Thoracic aorta (tissue), 2 donors: ENCODE measurements around the gene LMBR1L. TPM values are rescaled to one million over a fixed set of nuclear protein-coding genes. Genes with fewer than 3 reads are reported as not detected.
"Not testable (repeated sequence)": the region's sequence is repeated elsewhere in the genome, so short reads cannot be mapped to it uniquely, and the experiment has no call there.

Experiments
- ATAC-seq: fragments of 150-250 bp; one replicate; pipeline ENCODE4 v1.8.0; 2017; ENCODE audit warnings: low read depth; ENCODE audit not compliant: insufficient number of reproducible peaks, low FRiP score
- DNase-seq: peaks from one replicate; pipeline ENCODE4 v3.0.0-alpha.2; 2020; ENCODE audit warnings: low spot score
- H3K27ac ChIP-seq, 2 donors: fragments of 200-600 bp; sonication (generic); 1 replicate in 1 of 2; 2 replicates in 1 of 2; pipeline ENCODE4 v1.5.1; 2016; ENCODE audit warnings: mild to moderate bottlenecking in 2 of 2, moderate library complexity in 2 of 2
- H3K27me3 ChIP-seq: fragments of 200-600 bp; sonication (generic); replicated peaks from 2 replicates; pipeline ENCODE4 v1.6.0; 2016; ENCODE audit warnings: mild to moderate bottlenecking; ENCODE audit not compliant: insufficient read depth
- H3K36me3 ChIP-seq: fragments of 200-600 bp; sonication (generic); one replicate; pipeline ENCODE4 v1.5.1; 2016
- H3K4me1 ChIP-seq, 2 donors: fragments of 200-600 bp; sonication (generic); 1 replicate in 1 of 2; 2 replicates in 1 of 2; pipeline versions ENCODE4 v1.5.1 to v1.6.0; 2016; ENCODE audit warnings: low read depth in 2 of 2, mild to moderate bottlenecking in 1 of 2; ENCODE audit not compliant: control insufficient read depth in 1 of 2
- H3K4me3 ChIP-seq: fragments of 200-600 bp; sonication (generic); 2 replicates; pipeline ENCODE4 v1.5.1; 2016; ENCODE audit warnings: mild to moderate bottlenecking
- H3K9me3 ChIP-seq: fragments of 200-600 bp; sonication (generic); 2 replicates; pipeline ENCODE4 v1.5.1; 2016
- total RNA-seq, 2 donors: library from RNA; depleted of rRNA; stranded (reverse); fragments of >200 nt; gene quantifications; one replicate each; pipeline versions ENCODE4 v1.1.0 to v1.2.3, GENCODE V29; 2016
- TF ChIP-seq, protein P1 (sequence below): fragments of 200-600 bp; sonication (generic); IDR thresholded peaks from one replicate; pipeline ENCODE4 v1.5.1; 2019; ENCODE audit warnings: antibody characterized with exemption

The LMBR1L gene
- total RNA-seq, 2 donors from 2014 or later: 77.7 to 93.4 TPM

- peak overlapping the region; percentile 94 for H3K4me3 ChIP-seq
- peak overlapping the region; percentile 40 to 100 for H3K27ac ChIP-seq
- H3K27me3 ChIP-seq: no peaks in the 10 kb centered on the region
- H3K9me3 ChIP-seq: no peaks in the 10 kb centered on the region
- H3K36me3 ChIP-seq: peaks cover 26% of the 10 kb centered on the region
- H3K4me1 ChIP-seq: peaks cover 10 to 37% of the 10 kb centered on the region in 2 donors
- DNase-seq (no peak), ATAC-seq (no peak)
- TF ChIP-seq, protein P1, sequence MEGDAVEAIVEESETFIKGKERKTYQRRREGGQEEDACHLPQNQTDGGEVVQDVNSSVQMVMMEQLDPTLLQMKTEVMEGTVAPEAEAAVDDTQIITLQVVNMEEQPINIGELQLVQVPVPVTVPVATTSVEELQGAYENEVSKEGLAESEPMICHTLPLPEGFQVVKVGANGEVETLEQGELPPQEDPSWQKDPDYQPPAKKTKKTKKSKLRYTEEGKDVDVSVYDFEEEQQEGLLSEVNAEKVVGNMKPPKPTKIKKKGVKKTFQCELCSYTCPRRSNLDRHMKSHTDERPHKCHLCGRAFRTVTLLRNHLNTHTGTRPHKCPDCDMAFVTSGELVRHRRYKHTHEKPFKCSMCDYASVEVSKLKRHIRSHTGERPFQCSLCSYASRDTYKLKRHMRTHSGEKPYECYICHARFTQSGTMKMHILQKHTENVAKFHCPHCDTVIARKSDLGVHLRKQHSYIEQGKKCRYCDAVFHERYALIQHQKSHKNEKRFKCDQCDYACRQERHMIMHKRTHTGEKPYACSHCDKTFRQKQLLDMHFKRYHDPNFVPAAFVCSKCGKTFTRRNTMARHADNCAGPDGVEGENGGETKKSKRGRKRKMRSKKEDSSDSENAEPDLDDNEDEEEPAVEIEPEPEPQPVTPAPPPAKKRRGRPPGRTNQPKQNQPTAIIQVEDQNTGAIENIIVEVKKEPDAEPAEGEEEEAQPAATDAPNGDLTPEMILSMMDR: no peak
These were observed 18.9 kb upstream of the LMBR1L start for GRCh38 chr12:49129332-49130150.

- H3K4me1 ChIP-seq: peaks cover 7 to 26% of the 10 kb centered on the region in 2 donors
- H3K27ac ChIP-seq, DNase-seq, H3K27me3 ChIP-seq, H3K9me3 ChIP-seq, ATAC-seq, H3K4me3 ChIP-seq: not testable (repeated sequence)
- peaks cover 26% of the 10 kb centered on the region for H3K36me3 ChIP-seq
These were observed 17.3 kb upstream of the LMBR1L start for GRCh38 chr12:49127971-49128370.

- no peak overlapping the region for H3K4me3 ChIP-seq
- no peaks in the 10 kb centered on the region for H3K27me3 ChIP-seq
- H3K27ac ChIP-seq: no peak overlapping the region
- TF ChIP-seq, protein P1: no peak
- DNase-seq: no peak
- no peak for ATAC-seq
- H3K4me1 ChIP-seq: peaks cover 7 to 17% of the 10 kb centered on the region in 2 donors
- H3K36me3 ChIP-seq: peaks cover 26% of the 10 kb centered on the region
- no peaks in the 10 kb centered on the region for H3K9me3 ChIP-seq
These were observed 16.5 kb upstream of the LMBR1L start for GRCh38 chr12:49126852-49127763.

DNA sequence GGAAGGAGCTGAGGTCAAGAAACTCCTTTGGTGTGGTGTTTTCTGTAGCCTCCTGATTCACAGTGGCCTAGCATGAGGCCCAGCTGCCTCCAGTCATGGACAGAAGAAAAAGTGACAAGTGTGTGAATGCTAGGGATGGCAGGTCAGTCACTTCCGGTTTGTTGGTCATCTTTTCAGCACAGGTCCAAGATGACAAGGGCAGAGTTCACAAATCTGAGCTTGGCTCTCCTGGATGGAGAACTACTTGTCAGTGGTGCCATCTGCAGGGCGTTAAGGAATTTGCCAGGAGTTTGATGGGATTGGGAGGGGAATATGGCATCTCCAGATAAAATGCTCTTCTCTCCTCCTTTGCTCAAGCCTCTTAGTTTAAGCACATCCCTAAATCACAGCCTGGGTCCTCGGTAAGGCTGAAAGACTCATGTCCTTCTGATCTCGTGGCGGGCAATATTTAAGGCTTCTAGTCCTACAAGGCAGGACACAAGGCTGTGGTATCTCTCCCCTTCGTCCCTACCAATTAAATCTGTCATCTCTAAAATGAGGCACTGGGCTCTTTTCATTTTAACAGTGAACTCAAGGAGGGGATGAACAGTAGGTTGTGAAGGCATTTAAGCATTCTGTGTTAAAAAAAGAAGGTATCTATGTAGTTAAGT, 10.5 kb upstream of the LMBR1L start:
- DNase-seq (no peak), ATAC-seq (peak; percentile 50)
- H3K27ac ChIP-seq: no peak overlapping the region

GRCh38 chr12:49111206-49111605, 559 bp upstream of the LMBR1L start:
- ATAC-seq: no peak
- peaks cover 6% of the 10 kb centered on the region for H3K36me3 ChIP-seq
- peaks cover 29 to 38% of the 10 kb centered on the region in 2 donors for H3K4me1 ChIP-seq
- DNase-seq: no peak
- TF ChIP-seq, protein P1: no peak
- H3K27ac ChIP-seq: peak overlapping the region; percentile 98 to 100
- H3K9me3 ChIP-seq: no peaks in the 10 kb centered on the region
- H3K27me3 ChIP-seq: no peaks in the 10 kb centered on the region
- peak overlapping the region; percentile 99 for H3K4me3 ChIP-seq

More for the DNA sequence above, 10.5 kb upstream of the LMBR1L start:
- Histone ChIP-seq H3K27me3 (no peaks in the 10 kb centered on the region), H3K4me3 (no peak overlapping the region), H3K9me3 (no peaks in the 10 kb centered on the region), H3K4me1 (no peaks in the 10 kb centered on the region), H3K36me3 (no peaks in the 10 kb centered on the region)
- TF ChIP-seq, protein P1: peak; percentile 53
